ENCODE measurements around the gene CADM3.

Gene CADM3

GRCh38 chr1:159175571-159175970 lies 4.2 kb downstream of the CADM3 start:
- DNase-seq = no peak

- DNase-seq = no peak
Measured at GRCh38 chr1:159177272-159177907, 6.0 kb downstream of the CADM3 start.

- DNase-seq = no peak
Measured at GRCh38 chr1:159179906-159180305, 8.5 kb downstream of the CADM3 start.

- no peak for DNase-seq
Measured at GRCh38 chr1:159180516-159180915, 9.1 kb downstream of the CADM3 start.

- no peak for DNase-seq
Measured at GRCh38 chr1:159181328-159182024, 10.1 kb downstream of the CADM3 start.

GRCh38 chr1:159184201-159184600 lies 12.8 kb downstream of the CADM3 start:
- DNase-seq = no peak

- DNase-seq = no peak
Measured at GRCh38 chr1:159185121-159185520, 13.7 kb downstream of the CADM3 start.

- DNase-seq = no peak
Measured at GRCh38 chr1:159187033-159187432, 15.6 kb downstream of the CADM3 start.

- no peak for DNase-seq
Measured at GRCh38 chr1:159187647-159188374, 16.4 kb downstream of the CADM3 start.

- DNase-seq = no peak
Measured at GRCh38 chr1:159188375-159188788, 17.0 kb downstream of the CADM3 start.

- no peak for DNase-seq
Measured at GRCh38 chr1:159190441-159190840, 19.0 kb downstream of the CADM3 start.

- no peak for DNase-seq
Measured at GRCh38 chr1:159196543-159196942, 25.1 kb downstream of the CADM3 start.

GRCh38 chr1:159197561-159198557 lies 26.4 kb downstream of the CADM3 start:
- DNase-seq = peak; percentile 63

GRCh38 chr1:159199901-159200300 lies 28.5 kb downstream of the CADM3 start:
- DNase-seq = no peak

- DNase-seq = no peak
Measured at GRCh38 chr1:159200769-159201168, 29.4 kb downstream of the CADM3 start.

- DNase-seq = no peak
Measured at GRCh38 chr1:159201642-159202041, 30.2 kb downstream of the CADM3 start.

GRCh38 chr1:159203610-159204009 lies 32.2 kb downstream of the CADM3 start:
- no peak for DNase-seq

- no peak for DNase-seq
Measured at GRCh38 chr1:159204161-159205141, 33.0 kb downstream of the CADM3 start, which contains the start of gene ACKR1. TSS of gene ACKR1 (plus strand) at chr1:159204875. CDS start at chr1:159204960, 85 bp downstream.

- DNase-seq = no peak
Measured at GRCh38 chr1:159205225-159205624, 33.8 kb downstream of the CADM3 start.

GRCh38 chr1:159206110-159206509 lies 34.7 kb downstream of the CADM3 start:
- DNase-seq = no peak

- DNase-seq = no peak
Measured at GRCh38 chr1:159207080-159207479, 35.7 kb downstream of the CADM3 start.

Data from NCI-H345 (cell line).